Duodenal mucosa (tissue), 2 donors: ENCODE results near the gene BTBD9.
"Not testable (repeated sequence)": the region's sequence is repeated elsewhere in the genome, so short reads cannot be mapped to it uniquely, and the experiment has no call there.

Source experiments
- H3K27ac ChIP-seq: one replicate; pipeline ENCODE4 v1.7.0; 2013; ENCODE audit warnings: low read depth, low read length
- H3K27me3 ChIP-seq, 2 donors: one replicate each; pipeline ENCODE4 v1.7.0; 2013; ENCODE audit warnings: low read length in 2 of 2, control low read depth in 1 of 2; ENCODE audit not compliant: insufficient read depth in 2 of 2, control insufficient read depth in 1 of 2
- H3K36me3 ChIP-seq, 2 donors: one replicate each; pipeline ENCODE4 v1.7.0; 2013; ENCODE audit warnings: low read length in 2 of 2, control low read depth in 1 of 2; ENCODE audit not compliant: insufficient read depth in 2 of 2, control insufficient read depth in 1 of 2
- H3K4me1 ChIP-seq, 2 donors: one replicate each; pipeline ENCODE4 v1.7.0; 2013; ENCODE audit warnings: low read length in 2 of 2, control low read depth in 1 of 2; ENCODE audit not compliant: insufficient read depth in 2 of 2, control insufficient read depth in 1 of 2
- H3K4me3 ChIP-seq, 2 donors: one replicate each; pipeline ENCODE4 v1.7.0; 2013; ENCODE audit warnings: low read length in 2 of 2, low read depth in 1 of 2
- H3K9ac ChIP-seq, 2 donors: one replicate each; pipeline ENCODE4 v1.7.0; 2013; ENCODE audit warnings: low read length in 2 of 2, low read depth in 1 of 2
- H3K9me3 ChIP-seq, 2 donors: one replicate each; pipeline ENCODE4 v1.7.0; 2013; ENCODE audit warnings: low read length in 2 of 2, control low read depth in 1 of 2; ENCODE audit not compliant: control insufficient read depth in 1 of 2

BTBD9 gene

DNA sequence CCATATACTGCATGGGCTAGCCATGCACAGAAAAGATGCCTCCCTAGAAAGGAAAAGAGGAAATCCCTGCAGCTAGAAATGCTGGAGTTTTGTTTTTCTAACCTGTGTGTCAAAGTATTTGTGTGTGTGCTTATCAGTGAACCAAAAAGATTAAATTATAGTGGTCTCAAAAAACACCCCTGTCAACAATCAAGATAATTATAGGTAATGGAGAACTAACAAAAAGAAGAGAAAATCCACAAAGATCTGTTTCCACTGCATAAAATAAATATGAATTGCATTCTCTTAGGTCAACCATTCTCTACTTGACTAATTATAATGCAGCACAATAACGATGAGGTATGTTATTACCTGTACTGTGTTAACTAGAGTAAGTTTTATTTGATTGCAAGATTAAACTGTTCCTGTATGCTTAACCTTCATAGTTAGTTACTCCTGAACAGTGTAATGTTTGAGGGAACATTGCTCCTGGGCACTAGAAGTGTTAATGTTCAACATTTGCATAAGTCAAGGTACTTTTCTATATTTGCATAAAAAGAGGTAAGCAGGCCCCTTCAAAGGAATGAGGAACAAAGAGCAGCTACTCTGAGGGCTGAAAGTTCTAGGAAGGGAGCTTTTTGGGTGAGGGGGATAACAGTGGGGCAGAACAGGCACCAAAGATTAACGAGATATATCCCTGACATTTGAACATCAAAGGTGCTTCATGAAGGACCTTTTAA lies 212.1 kb downstream of the BTBD9 start:
- no peak overlapping the region for H3K4me3 ChIP-seq
- no peaks in the 10 kb centered on the region for H3K27me3 ChIP-seq
- H3K36me3 ChIP-seq, result no peaks in the 10 kb centered on the region
- no peak overlapping the region for H3K9ac ChIP-seq
- H3K27ac ChIP-seq, result no peak overlapping the region
- H3K9me3 ChIP-seq, result peaks cover 0 to 3% of the 10 kb centered on the region in 2 donors
- H3K4me1 ChIP-seq, result no peaks in the 10 kb centered on the region

DNA sequence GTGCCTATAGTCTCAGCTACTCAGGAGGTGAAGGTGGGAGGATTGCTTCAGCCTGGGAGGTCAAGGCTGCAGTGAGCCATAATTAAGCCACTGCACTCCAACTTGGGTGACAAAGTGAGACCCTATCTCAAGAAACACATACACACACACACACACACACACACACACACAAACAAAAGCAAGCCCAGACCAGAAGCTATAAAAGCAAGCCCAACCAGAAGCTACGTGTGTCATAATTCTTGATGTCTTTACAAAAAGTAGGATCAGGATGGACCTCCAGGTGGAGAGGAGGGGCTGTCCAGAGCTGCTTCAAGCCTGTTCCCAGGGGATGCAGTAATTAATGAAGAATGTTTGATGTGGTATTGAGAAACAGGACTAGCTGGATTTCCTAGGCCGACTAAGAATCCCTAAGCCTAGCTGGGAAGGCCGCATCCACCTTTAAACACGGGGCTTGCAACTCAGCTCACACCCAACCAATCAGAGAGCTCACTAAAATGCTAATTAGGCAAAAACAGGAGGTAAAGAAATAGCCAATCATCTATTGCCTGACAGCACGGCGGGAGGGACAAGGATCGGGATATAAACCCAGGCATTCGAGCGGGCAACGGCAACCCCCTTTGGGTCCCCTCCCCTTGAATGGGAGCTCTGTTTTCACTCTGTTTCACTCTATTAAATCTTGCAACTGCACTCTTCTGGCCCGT lies 213.8 kb downstream of the BTBD9 start:
- H3K36me3 ChIP-seq, H3K9ac ChIP-seq, H3K27me3 ChIP-seq: not testable (repeated sequence)

DNA sequence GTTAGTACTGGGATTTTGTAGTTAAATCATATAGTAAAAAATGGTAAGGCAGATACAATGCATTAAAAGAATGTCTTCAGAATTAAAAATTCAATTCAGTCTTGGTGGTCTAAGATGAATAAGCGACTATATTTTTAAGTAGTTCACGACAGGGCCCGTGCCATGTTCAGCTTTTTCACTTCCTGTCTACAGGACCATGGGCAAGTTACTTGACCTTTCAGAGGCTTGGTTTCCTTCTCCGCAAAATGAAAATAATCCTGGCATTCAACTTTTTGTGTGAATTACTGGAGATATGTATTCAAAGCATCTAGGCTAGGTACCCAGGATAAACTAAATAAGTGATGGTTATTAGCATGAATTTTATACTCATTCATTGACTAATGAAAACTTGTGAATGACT lies 216.0 kb downstream of the BTBD9 start:
- H3K36me3 ChIP-seq, result no peaks in the 10 kb centered on the region
- no peaks in the 10 kb centered on the region for H3K27me3 ChIP-seq
- no peak overlapping the region for H3K4me3 ChIP-seq
- H3K27ac ChIP-seq, result no peak overlapping the region
- H3K4me1 ChIP-seq, result no peaks in the 10 kb centered on the region
- no peak overlapping the region for H3K9ac ChIP-seq
- H3K9me3 ChIP-seq, result no peaks in the 10 kb centered on the region

More for the DNA sequence above, 213.8 kb downstream of the BTBD9 start:
- not testable (repeated sequence) for H3K27ac ChIP-seq, H3K9me3 ChIP-seq, H3K4me3 ChIP-seq, H3K4me1 ChIP-seq

DNA sequence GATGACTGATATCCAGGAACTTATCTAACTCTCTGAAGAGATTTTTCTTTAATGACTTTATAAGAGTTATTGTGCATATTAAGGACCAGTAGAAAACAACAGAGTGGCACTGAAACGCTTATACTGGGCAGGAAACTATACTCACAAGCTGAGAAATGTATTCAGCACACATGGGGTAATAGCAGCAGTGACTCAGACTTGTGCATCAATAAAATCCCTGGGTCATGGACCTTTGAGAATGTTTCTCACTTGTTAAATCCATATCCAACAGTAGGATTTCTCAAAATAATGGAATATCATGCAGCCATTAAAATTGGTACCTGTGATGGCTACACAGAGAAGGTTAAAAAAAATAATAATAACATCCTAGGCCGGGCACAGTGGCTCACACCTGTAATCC lies 219.5 kb downstream of the BTBD9 start:
- Histone ChIP-seq H3K27ac (no peak overlapping the region), H3K9ac (no peak overlapping the region), H3K27me3 (no peaks in the 10 kb centered on the region), H3K9me3 (no peaks in the 10 kb centered on the region), H3K36me3 (no peaks in the 10 kb centered on the region), H3K4me3 (no peak overlapping the region), H3K4me1 (no peaks in the 10 kb centered on the region)

DNA sequence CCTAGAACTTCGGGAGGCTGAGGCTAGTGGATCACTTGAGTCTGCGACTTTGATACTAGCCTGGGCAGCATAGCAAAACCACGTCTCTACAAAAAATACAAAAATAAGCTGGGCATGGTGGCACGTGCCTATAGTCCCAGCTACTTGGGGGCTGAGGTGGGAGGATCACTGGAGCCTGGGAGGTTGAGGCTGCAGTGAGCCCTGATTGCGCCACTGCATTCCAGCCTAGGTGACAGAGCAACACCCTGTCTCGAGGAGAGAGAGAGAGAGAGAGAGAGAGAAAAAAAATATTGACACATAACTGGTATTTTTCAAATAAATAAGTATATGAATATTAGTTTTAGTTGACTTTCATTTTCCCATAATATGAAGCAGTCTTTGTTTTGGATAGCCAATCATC lies 222.2 kb downstream of the BTBD9 start:
- Histone ChIP-seq H3K9me3 (no peaks in the 10 kb centered on the region), H3K9ac (no peak overlapping the region), H3K36me3 (no peaks in the 10 kb centered on the region), H3K4me3 (no peak overlapping the region), H3K27ac (no peak overlapping the region), H3K4me1 (no peaks in the 10 kb centered on the region), H3K27me3 (no peaks in the 10 kb centered on the region)

DNA sequence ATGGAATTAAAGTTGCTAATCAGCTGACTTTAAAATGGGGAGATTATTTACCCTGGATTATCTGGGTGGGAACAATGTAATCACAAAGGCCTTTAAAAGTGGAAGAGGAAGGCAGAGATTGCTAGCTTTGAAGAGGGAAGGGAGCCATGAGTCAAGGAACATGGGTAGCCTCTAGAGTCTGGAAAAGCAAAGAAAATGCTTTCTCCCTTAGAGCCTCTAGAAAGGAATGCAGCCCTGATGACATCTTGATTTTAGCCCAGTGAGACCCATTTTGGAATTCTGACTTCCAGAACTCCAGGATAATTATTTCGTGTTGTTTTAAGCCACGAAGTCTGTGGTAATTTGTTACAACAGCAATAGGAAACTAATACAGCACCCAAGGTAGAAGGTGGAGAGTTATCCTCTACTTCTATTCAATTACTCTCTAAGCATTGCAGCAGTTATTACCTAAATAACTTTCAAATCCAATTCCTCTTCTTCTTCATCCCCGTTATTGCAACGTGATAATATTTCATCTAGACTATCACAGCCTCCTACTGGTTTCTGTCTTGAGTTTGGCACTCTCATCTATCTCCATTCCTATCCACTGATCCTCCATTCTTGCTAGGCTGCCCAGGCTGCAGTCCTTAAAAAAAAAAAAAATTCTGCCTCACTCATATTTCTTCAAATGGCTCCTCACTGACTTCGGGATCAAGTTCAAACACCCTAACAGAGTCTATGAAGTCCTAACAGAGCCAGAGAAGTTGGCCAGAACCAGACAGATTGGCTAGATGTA lies 224.3 kb downstream of the BTBD9 start:
- Histone ChIP-seq H3K9me3 (no peaks in the 10 kb centered on the region), H3K9ac (no peak overlapping the region), H3K36me3 (no peaks in the 10 kb centered on the region), H3K27me3 (no peaks in the 10 kb centered on the region), H3K27ac (no peak overlapping the region), H3K4me1 (no peaks in the 10 kb centered on the region), H3K4me3 (no peak overlapping the region)

DNA sequence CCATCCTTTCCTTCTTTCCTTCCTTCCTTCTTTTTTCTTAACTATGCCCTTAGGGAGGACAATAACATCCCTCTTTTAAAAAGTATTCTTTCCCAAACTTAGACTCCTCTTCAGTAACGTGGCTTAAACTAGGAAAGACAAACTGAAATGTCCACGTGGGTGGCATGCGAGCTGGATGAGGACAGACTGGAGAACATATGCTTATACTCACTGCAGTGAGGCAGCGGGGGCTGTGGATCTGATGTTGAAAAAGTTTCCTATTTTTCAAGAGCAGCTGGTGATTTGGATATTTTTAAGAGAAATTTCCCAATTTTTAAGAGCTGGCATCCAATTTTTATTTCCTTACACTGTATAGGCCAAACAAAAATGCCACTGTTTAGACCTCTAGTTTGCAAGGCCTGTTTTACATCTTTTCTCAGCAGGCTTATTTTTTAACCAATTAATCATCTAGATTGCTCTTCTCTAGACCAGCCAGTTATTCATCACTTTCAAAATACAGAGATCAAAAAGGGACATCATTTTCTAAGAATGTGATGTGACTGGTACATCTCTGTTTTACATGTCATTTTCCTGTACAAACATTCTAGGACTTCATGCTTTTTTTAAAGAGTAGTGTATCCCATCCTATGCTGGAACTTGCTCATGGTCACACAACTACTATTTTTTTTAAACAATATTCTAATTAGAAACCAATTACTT lies 226.5 kb downstream of the BTBD9 start:
- no peak overlapping the region for H3K27ac ChIP-seq
- no peak overlapping the region for H3K4me3 ChIP-seq
- no peaks in the 10 kb centered on the region for H3K36me3 ChIP-seq
- H3K27me3 ChIP-seq, result no peaks in the 10 kb centered on the region
- H3K9ac ChIP-seq, result no peak overlapping the region
- no peaks in the 10 kb centered on the region for H3K9me3 ChIP-seq
- H3K4me1 ChIP-seq, result no peaks in the 10 kb centered on the region

DNA sequence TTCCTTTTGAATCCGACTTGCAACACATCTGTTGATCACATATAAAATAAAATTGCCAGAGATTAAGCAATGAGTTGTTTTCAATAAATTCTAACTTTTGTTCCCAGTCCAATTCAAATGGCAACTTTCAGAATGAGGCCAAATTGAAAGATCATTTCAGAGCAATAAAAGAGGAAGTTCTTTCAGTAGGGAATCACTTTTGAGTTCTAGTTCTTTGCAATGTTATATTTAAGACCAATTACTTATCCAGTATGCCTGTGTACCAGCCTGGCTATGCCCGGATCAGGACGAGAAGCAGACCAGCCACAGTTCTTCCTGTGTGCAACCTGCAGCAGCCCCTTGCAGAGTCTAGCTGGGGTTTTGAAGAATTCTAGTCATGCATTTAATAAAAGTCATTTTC lies 232.5 kb downstream of the BTBD9 start:
- Histone ChIP-seq H3K9ac (no peak overlapping the region), H3K4me3 (no peak overlapping the region), H3K27ac (no peak overlapping the region), H3K4me1 (peaks cover 0 to 16% of the 10 kb centered on the region in 2 donors), H3K27me3 (no peaks in the 10 kb centered on the region), H3K9me3 (no peaks in the 10 kb centered on the region), H3K36me3 (no peaks in the 10 kb centered on the region)

DNA sequence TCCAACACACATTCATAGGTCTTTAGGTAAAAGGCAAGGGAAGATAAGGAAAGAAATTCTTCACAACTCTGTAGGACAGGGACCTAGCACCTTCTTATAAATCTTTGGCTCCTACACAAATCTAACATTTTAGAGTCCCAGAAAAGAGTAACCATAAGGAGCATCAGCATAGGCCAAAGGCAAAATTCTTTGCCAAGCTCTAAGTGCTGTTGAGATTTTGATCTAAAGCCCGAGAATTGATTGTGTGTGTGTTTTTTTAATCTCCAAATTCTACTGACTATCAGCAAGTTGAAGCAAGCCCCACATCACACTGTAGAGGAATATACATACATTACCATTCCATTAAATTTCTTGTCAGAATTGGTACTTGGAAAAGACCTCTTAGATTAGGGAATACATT lies 233.6 kb downstream of the BTBD9 start:
- H3K9ac ChIP-seq, result no peak overlapping the region
- peaks cover 0 to 16% of the 10 kb centered on the region in 2 donors for H3K4me1 ChIP-seq
- H3K27me3 ChIP-seq, result no peaks in the 10 kb centered on the region
- H3K36me3 ChIP-seq, result no peaks in the 10 kb centered on the region
- no peak overlapping the region for H3K4me3 ChIP-seq
- H3K27ac ChIP-seq, result no peak overlapping the region
- no peaks in the 10 kb centered on the region for H3K9me3 ChIP-seq
